GM19438 (cell line): ENCODE data around the gene KATNAL1.
"Not testable (repeated sequence)": the region's sequence is repeated elsewhere in the genome, so short reads cannot be mapped to it uniquely, and the experiment has no call there.

Source experiments
- ATAC-seq: cut with Tn5 transposase; IDR thresholded peaks from one replicate; pipeline ENCODE4 v1.9.1; 2021; ENCODE audit warnings: low read depth; ENCODE audit not compliant: unreplicated experiment

Gene KATNAL1

DNA sequence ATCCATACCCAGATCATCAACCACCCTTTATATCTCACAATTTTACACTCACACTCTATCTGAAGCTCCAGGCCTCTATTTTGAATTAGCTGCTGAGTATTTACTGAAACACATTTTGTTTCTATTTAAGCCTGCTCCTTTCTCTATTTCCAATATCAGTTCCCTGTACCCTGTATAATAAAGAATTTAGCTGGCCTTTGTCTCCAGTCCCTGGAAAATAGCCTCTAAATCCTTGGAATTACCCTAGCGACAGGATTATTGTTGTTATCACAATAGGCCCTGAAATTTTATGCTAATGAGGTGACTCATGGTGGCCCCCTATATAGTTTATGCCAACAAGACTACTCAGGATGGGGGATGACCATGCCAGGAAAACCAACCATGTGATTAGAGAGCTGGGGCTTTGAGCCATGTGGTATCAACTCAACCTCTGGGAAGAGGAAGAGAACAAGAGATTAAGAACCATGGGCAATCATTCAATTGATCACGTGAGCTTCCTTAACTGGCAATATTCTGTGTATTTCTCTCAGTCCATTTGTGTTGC, 72.7 kb downstream of the KATNAL1 start:
- no peak for ATAC-seq

DNA sequence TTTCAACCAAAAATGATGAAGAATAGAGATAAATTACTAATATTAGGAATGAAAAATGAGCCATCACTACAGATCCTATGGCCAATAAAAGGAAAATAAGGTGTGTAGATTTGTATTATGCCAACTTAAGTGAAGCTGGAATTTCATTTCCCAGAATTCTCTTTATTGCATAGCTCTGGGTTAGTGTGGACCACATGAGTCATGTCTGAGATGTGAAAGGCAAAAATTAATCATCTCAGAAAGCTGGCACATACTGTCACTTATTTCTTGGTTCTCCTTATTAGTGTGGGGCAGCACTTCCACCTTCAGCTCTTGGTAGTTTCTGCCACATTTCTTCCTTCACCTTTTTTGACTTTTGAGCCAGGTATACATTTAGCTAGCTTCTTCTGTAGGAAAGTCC, 82.6 kb downstream of the KATNAL1 start:
- no peak for ATAC-seq

DNA sequence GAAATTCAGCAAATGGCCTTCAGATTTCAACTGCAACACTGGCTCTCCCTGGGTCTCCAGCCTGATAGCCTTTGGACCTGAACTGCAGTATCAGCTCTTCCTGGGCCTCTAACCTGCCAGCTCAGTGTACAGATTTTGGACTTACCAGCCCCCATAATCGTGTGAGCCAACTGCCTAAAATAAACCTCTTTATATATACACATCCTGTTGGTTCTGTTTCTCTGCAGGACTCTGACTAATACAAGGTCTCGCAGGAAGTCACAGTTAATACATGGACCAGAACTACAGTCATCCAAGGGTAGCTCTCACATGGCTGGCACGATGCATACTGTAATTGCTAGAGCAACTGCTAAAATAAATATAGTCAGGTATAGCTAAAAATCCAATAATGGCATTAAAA, 85.1 kb downstream of the KATNAL1 start:
- no peak for ATAC-seq

DNA sequence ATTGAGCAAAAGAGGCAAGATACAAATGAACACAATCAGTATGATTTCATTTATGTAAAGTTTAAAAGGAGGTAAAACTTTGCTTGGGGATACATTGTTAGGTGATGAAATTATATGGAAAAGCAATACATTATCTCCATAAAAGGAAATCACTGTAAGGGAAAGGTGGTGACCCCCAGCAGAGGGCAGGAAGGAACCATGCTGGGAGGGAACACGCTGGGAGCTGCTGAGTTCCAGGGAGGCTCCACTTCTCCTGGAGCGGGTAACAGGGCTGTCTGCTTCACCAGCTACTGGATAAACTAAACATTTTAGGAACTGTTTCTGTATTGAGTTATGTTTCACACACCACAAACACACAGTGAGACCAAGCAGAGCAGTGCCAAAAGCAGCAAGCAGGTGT, 91.2 kb downstream of the KATNAL1 start:
- ATAC-seq, result no peak

DNA sequence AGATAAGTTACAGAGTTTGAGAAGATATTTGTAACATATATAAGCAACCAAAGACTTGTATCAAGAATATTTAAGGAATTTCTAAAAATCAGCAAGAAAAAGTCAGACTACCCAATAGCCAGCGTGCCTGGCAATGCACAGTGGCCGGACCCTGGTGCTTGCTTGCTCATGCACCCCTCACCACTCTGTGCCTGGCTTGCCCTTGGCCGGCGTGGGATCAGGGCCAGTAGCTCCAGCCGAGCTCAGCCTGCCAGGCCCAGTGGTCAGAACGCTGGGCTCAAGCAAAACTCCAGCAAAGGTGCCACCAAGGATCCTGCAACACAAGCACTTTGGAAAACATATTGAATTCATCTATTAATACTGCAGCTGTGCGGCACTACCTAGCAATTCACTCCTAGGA, 95.1 kb downstream of the KATNAL1 start:
- ATAC-seq, result no peak

DNA sequence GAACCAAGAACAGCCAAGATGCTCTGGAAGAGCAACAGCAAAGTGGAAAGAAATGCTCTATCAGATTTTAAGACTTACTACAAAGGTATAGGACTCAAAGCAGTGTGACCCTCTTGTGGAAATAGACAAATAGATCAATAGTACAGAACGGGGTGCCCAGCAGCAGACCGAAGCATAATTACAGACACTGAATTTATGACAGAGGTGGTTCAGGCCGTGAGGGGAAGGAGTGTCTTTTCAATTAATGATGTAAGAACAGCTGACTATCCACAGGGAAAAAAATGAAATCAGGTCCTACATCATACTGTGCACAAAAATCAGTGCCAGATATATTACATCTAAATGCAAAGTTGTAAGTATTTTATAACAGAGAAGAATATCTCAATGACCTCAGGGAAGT, 95.6 kb downstream of the KATNAL1 start:
- ATAC-seq, result no peak

DNA sequence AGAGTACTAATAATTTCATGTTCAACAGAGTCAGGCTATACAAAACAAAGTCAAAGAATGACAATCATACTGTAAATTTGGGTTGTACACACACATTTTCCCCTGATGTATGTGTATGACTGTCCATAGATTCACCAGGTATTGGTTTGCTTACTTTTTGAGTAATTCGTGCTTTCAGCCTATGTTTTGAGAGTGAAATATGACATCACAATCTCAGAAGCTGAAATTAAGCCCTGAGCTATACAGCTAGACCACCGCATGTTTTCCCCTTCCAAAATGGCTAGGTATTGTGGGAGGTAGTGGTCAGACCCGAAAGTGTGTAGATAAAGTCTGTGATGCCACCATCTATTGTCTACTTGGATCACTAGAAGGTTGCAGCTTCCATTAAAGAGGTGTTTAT, 102.8 kb downstream of the KATNAL1 start:
- no peak for ATAC-seq

DNA sequence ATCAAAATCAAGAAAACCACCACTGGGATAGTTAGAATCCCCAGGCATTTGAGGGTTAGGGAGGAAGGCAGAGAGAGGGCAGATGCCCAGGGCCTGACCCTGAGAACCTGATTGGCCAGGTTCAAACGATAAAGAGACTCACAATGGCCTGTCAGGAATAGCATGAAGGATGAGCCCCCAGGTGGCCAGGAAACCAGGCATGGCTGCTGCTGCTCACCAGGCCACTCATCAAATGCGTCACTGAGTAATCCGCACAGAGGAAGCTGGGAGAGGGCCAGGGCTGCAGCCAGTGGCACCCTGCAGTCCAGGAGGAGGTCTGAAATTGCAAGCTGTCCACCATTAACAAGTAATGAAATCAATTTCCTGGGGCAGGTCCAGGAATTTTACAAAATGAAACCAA, 111.3 kb downstream of the KATNAL1 start:
- ATAC-seq, result no peak

DNA sequence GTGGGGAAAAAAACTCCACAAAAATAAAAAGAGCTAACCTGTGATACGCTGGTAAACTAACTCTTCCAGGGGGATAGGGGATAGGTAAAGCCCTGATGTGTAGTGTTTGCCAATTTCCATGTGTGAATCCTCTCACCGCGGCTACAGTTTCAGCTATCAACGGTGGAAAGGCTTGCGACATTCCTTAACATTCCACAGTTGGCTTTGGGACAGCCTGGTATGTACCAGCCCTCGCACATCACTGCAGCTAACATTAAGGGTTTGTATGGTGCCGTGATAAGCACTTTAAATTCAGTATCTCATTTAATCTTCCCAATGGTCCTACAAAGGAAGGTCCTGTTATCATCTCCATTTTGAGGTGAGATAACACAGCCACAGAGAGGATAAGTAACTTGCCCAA, 112.4 kb downstream of the KATNAL1 start:
- ATAC-seq, result no peak

DNA sequence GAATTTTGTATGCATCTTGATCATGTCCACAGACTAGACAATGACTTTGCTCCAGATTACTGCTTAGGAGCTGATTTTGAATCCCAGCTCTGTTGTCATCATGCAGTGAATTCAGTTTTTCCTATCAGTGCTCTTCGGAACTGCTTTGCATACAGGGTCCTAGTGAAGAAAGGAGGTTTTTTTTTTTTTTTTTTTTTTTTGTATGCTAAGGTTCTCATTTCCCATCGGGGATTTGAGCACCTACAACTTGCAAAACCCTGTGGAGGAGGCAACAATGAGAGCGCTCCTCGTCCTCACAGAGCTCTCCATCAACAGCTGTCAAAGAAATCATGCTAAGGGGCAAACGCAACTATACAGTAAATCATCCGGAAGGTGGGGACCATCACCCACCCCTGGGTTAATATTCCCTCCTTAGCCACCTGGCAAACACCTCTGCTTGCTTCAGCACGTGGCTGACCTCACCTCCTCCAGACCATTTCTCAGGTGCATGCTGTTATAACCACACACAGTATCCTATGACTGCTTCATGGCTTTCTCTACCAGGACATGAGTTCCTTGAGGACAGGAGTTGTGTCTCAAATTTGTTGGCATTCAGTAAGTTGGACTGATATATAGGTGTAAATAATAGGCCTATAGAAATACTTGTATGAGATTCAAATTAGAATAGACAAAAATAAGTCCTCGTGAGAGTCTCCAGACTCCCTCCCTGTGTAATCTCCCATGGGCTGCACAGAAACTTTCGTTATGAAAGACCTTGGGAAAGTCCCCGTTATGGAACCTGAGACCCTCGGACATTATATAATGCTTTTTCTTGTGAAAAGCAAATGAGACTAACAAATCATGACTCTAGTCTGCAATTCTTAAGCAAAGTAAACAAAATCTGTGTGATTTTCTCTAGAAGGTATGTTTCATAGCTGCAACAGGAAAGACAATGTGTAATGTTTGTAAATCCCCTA, 113.8 kb downstream of the KATNAL1 start:
- no peak for ATAC-seq

DNA sequence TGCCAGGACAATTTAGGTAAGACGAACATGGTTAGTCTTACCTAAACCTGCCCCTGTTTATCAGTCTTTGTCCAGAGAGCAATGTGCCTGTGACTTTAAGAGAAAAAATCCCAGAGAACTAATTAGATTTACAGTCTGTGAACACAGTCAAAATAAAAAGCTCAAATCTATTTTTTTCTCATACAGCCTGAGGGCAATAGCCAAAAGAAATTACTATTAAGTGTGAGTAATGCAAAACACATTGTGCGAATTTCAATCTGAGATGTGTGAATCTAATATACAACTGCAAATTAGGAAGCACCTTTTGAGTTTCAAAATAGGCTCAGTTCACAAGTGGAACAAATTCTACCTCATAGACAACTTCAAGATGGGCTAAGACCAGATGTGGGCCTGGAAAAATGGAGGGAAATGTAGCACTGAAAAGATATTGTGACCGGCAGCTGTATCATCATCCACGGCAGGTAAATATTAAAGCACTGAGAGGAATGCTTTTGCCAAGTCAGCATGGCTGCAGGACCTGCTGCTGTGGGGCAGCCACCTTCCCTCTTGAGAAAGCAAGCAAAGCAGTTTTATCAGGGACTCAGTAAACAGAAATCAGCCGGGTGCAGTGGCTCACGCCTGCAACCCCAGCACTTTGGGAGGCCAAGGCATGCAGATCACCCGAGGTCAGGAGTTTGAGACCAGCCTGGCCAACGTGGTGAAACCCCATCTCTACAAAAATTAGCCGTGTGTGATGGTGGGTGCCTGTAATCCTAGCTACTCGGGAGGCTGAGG, 114.8 kb downstream of the KATNAL1 start:
- no peak for ATAC-seq

DNA sequence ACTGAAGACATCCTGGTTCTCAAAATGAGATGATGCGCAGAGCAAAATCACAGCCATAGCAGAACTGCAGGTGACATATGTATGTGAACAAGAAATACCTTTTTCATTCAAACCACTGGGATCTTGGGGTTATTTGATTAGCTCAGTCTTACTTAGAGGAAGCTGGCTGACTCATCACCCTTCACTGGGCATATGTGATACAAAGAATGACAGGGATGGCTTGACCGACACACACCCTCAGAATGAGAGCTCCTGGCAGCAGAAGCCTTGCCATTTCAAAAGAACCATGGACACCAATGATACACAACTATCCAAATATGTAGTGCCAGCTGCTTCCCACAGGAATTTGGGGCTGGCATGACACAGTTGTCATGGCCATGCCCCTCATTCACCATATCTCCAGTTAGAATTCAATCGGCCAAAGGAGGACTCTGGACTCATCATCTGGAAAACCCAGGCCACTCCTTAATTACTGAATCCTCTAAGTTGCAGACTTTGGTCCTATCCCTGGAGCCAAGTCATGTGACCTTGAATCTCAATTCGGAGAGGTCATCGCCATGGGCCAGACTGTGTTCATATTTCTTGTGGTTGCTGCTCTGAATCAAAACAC, 115.8 kb downstream of the KATNAL1 start:
- no peak for ATAC-seq

DNA sequence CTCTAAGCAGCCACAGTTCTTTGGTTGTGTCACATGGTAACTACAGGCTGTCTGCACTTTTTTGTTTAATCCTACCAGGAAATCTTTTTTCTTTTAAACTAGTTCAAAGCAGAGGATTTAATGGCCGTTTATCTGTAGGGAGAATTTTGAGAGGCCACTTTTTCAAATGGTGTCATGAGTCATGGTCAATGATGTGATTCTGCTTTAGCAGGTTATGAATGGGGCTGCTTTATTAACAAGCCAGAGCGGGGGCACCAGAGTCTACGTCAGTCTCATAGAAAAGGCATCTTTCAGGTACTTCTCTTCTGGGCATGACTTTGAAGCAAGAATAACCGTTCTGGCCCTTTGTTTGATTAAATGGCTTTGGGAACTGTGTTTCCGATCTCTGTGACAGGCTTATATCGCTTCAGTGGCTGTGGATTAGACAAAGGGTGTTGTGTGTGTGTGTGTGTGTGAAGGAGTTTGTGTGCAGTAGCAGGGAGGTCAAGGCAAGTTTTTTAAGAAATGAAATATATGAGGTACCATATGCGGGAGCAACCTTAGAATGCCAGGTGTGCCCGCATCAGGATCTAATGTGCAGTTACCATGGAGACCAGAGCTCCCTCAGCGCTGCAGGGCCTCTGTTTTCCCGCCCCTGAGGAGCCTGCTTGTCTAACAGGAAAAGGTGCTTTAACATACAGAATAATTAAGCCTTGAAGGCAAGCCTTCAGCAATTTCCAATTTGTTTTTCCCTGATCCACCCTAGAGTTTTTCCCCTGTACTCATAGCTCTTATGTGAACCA, 120.5 kb downstream of the KATNAL1 start:
- ATAC-seq, result no peak

DNA sequence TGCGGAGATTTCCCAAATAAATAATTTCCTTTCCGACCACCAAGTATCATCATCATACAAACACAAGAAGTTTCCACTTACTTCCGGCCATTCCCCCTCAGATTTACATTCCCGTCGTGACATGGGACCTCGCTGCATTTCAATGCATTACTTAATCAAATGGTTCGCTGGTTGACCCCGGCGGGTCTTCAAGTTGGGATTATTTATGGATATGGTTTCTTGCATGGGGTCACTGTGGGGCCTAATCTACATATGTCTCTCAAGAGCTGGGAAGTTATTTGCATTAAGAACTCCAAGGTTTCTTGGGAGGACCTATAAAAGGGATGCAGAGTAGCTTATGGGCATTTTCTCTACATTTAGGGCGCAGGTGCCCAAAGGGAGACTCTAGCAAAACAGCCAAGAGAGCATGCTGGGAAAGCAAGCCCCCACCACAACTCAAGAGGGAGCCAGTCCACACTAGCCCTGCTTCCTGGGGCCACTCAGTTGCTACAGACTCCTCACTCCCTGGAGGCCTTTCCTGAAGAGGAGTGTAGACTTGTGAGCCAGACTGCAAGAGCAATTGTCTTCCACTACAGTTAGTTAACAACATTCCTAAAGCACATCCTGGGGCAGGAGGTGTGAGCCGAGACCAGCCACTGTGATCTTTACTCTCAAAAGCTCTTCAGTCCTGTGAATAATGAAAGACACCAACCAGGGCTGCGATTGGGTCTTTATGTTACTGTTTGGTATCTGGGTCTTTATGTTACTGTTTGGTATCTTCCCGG, 125.3 kb downstream of the KATNAL1 start:
- ATAC-seq, result no peak

DNA sequence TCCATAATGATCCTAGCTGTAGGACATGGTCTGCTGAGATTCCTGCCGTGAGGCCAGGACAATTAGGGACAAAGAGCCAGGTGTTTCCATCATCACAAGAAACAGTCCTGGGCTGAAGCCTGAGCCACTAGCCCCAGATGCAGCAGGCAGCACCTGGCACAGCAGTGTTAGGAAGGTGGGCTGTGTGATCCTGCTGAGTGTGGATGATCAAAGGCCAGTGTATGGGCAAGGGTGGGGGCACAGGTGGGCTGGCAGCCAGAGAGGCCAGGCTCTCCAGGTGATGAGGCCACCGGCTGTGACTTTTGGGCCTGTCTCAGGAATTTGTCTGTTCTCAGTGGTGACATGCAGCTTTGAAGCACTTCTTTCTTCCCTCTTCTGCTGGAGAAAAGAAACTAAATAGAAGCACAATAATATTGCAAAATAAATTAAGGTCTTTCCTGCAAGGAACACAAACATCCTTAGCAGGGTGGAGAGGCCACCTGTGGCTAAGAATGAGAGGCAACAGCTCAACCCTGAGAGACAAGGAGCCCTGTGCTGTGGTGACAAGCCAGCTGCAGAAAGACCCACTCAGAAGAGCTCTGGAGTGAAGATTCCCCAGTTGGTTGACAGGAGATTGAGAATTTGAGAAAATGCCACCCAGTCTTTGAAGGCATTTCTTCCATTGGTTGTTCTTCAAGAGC, 127.6 kb downstream of the KATNAL1 start:
- ATAC-seq, result no peak

DNA sequence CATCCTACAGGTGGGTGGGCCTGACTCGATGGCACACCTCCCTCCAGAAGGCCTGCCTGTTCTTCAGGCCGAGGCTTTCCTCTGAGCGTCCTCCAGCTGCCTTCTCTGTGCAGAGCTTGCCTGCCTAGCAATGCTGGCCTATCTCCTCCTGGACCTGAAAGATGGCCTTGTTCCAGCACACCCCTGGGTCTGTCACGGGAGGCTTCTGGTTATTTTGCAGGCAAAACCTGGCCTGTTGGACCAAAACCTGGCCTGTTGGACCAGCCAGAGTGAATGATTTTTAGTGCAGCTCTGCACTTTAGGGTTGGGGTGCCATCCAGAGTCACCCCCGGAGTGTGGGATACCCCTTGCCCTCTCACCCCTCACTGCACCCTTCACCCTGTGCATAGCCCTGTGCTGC, 128.4 kb downstream of the KATNAL1 start:
- ATAC-seq, result no peak

DNA sequence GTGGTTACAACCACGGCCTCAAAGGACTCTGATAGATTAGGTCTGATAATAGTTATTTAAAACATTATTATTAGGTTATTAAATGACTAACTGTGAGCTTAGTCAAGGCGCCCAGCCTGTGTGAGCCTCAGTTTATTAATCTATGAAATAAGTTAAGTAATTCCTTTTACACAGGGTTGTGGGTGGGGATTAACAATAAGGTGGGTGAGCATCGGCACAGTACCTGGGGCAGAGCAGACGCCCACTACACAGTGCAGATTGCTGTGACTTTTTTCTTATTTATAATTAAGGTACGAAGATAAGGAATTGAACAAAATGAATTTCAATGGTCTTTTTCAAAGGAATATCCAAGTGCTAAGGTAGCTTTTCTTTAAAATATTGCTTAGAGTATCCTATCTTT, 132.2 kb downstream of the KATNAL1 start:
- ATAC-seq, result no peak

DNA sequence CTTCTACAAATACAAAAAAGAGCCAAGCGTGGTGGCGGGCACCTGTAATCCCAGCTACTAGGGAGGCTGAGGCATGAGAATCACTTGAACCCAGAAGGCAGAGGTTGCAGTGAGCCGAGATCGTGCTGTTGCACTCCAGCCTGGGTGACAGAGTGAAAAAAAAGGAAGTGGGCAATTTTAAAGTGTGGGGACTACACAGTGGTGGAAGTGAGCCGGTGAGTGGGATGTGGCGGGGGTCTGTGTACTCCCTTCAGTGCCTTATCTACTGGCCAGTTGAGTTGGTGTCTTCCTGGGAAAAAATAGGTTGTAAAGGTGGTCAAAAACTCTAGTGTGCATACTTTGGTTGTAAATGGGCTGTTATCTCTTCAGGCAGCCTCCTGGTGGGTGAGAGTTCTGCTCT, 133.1 kb downstream of the KATNAL1 start:
- ATAC-seq, result not testable (repeated sequence)

DNA sequence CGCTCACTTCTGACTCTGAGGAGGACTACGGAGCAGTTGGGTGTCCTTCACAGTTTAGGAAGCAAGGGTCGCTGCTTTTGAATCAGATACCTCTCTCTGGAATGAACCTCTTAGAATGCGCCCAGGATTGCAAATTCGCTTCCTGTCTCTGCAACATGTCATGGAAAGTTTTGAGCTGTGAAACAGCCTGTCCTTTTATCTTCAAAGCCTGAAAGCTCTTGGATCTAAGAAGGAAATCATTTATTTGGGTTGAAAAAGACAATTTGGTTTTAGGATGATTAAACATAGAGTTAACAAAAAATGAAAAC, 134.1 kb downstream of the KATNAL1 start:
- ATAC-seq, result no peak
